NCI-H526 treated with DMSO at 0.1 percent for 48 hours (cell line): ENCODE results near the gene CYYR1.

ENCODE experiments used
- DNase-seq: peaks from one replicate; lab custom pipeline; 2025; lab: John Stamatoyannopoulos, UW

CYYR1 gene

GRCh38 chr21:26553898-26554297, 19.2 kb downstream of the CYYR1 start:
- no peak for DNase-seq

GRCh38 chr21:26550326-26550725, 22.8 kb downstream of the CYYR1 start:
- no peak for DNase-seq

GRCh38 chr21:26546446-26547097, 26.5 kb downstream of the CYYR1 start:
- DNase-seq, result no peak

- no peak for DNase-seq
Measured at GRCh38 chr21:26544201-26544775, 28.8 kb downstream of the CYYR1 start.

GRCh38 chr21:26540651-26541050, 32.4 kb downstream of the CYYR1 start:
- DNase-seq, result no peak

- DNase-seq, result no peak
Measured at GRCh38 chr21:26539566-26539965, 33.5 kb downstream of the CYYR1 start.

GRCh38 chr21:26534517-26534916, 38.6 kb downstream of the CYYR1 start:
- no peak for DNase-seq

GRCh38 chr21:26532208-26532607, 40.9 kb downstream of the CYYR1 start:
- DNase-seq, result no peak

GRCh38 chr21:26529526-26529925, 43.6 kb downstream of the CYYR1 start:
- no peak for DNase-seq

- DNase-seq, result no peak
Measured at GRCh38 chr21:26528882-26529281, 44.2 kb downstream of the CYYR1 start.

GRCh38 chr21:26522704-26523103, 50.4 kb downstream of the CYYR1 start:
- no peak for DNase-seq

- no peak for DNase-seq
Measured at GRCh38 chr21:26519142-26519541, 53.9 kb downstream of the CYYR1 start.

- DNase-seq, result no peak
Measured at GRCh38 chr21:26515257-26515656, 57.8 kb downstream of the CYYR1 start.

- no peak for DNase-seq
Measured at GRCh38 chr21:26513212-26513611, 59.9 kb downstream of the CYYR1 start.

GRCh38 chr21:26512664-26513063, 60.4 kb downstream of the CYYR1 start:
- no peak for DNase-seq

- DNase-seq, result no peak
Measured at GRCh38 chr21:26508903-26509302, 64.2 kb downstream of the CYYR1 start.

- DNase-seq, result no peak
Measured at GRCh38 chr21:26506956-26507355, 66.1 kb downstream of the CYYR1 start.

GRCh38 chr21:26505211-26505610, 67.9 kb downstream of the CYYR1 start:
- DNase-seq, result no peak

GRCh38 chr21:26503414-26503813, 69.7 kb downstream of the CYYR1 start:
- DNase-seq, result no peak

- DNase-seq, result no peak
Measured at GRCh38 chr21:26501495-26502021, 71.5 kb downstream of the CYYR1 start.

- DNase-seq, result no peak
Measured at GRCh38 chr21:26499495-26499894, 73.6 kb downstream of the CYYR1 start.

GRCh38 chr21:26495283-26495849, 77.7 kb downstream of the CYYR1 start:
- DNase-seq, result no peak

- DNase-seq, result no peak
Measured at GRCh38 chr21:26491663-26492062, 81.4 kb downstream of the CYYR1 start.

- DNase-seq, result no peak
Measured at GRCh38 chr21:26490771-26491170, 82.3 kb downstream of the CYYR1 start.
